ENCODE results near the gene FUT3.

The FUT3 gene

GRCh38 chr19:5799247-5800241, 51.7 kb downstream of the FUT3 start:
- no peak for DNase-seq

GRCh38 chr19:5798244-5798643, 53.0 kb downstream of the FUT3 start:
- DNase-seq, result no peak

GRCh38 chr19:5795382-5795919, 55.8 kb downstream of the FUT3 start:
- no peak for DNase-seq

GRCh38 chr19:5793188-5793587, 58.1 kb downstream of the FUT3 start:
- DNase-seq, result no peak

All from NCI-H1436 (cell line).